HG02840 (cell line): ENCODE results near the gene GFRA3.

ENCODE experiments used
- ATAC-seq: cut with Tn5 transposase; IDR thresholded peaks from one replicate; pipeline ENCODE4 v1.9.1; 2021; ENCODE audit warnings: mild to moderate bottlenecking, moderate library complexity, moderate number of reproducible peaks; ENCODE audit not compliant: unreplicated experiment, low FRiP score

GFRA3 gene

GRCh38 chr5:138210985-138211384, 63.4 kb downstream of the GFRA3 start:
- no peak for ATAC-seq
